G401.6 (cell line): ENCODE data around the gene RCAN1.

Experiments
- FAIRE-seq: peaks from 2 replicates; lab custom pipeline; 2012; peaks lifted over from hg19 to GRCh38; lab: Jason Lieb, UNC

Gene RCAN1

GRCh38 chr21:34537838-34538237, 77.1 kb downstream of the RCAN1 start:
- no peak for FAIRE-seq

- no peak for FAIRE-seq
Measured at GRCh38 chr21:34536820-34537219, 78.1 kb downstream of the RCAN1 start.

GRCh38 chr21:34536311-34536710, 78.6 kb downstream of the RCAN1 start:
- FAIRE-seq, result no peak

- no peak for FAIRE-seq
Measured at GRCh38 chr21:34535886-34536285, 79.0 kb downstream of the RCAN1 start.

- no peak for FAIRE-seq
Measured at GRCh38 chr21:34534522-34534921, 80.4 kb downstream of the RCAN1 start.

- no peak for FAIRE-seq
Measured at GRCh38 chr21:34533938-34534337, 81.0 kb downstream of the RCAN1 start.

GRCh38 chr21:34531399-34531798, 83.5 kb downstream of the RCAN1 start:
- FAIRE-seq, result no peak

GRCh38 chr21:34530261-34530660, 84.7 kb downstream of the RCAN1 start:
- no peak for FAIRE-seq

- FAIRE-seq, result no peak
Measured at GRCh38 chr21:34528131-34528561, 86.8 kb downstream of the RCAN1 start.

- FAIRE-seq, result no peak
Measured at GRCh38 chr21:34526618-34527290, 88.2 kb downstream of the RCAN1 start.

- FAIRE-seq, result no peak
Measured at GRCh38 chr21:34526241-34526617, 88.7 kb downstream of the RCAN1 start.

- no peak for FAIRE-seq
Measured at GRCh38 chr21:34524646-34525601, 90.0 kb downstream of the RCAN1 start.

GRCh38 chr21:34523019-34523555, 91.8 kb downstream of the RCAN1 start:
- no peak for FAIRE-seq

- no peak for FAIRE-seq
Measured at GRCh38 chr21:34522284-34522683, 92.6 kb downstream of the RCAN1 start.

- no peak for FAIRE-seq
Measured at GRCh38 chr21:34521561-34521960, 93.4 kb downstream of the RCAN1 start.

GRCh38 chr21:34520764-34521508, 94.0 kb downstream of the RCAN1 start:
- no peak for FAIRE-seq

GRCh38 chr21:34520281-34520680, 94.6 kb downstream of the RCAN1 start:
- FAIRE-seq, result no peak

GRCh38 chr21:34519694-34520093, 95.2 kb downstream of the RCAN1 start:
- FAIRE-seq, result no peak

- FAIRE-seq, result no peak
Measured at GRCh38 chr21:34519016-34519415, 95.9 kb downstream of the RCAN1 start.

- FAIRE-seq, result no peak
Measured at GRCh38 chr21:34518301-34518700, 96.6 kb downstream of the RCAN1 start.

GRCh38 chr21:34517491-34518245, 97.2 kb downstream of the RCAN1 start:
- FAIRE-seq, result no peak

- FAIRE-seq, result no peak
Measured at GRCh38 chr21:34517039-34517438, 97.9 kb downstream of the RCAN1 start.
